H1 (cell line): ENCODE measurements around the gene NTNG2. TPM values are rescaled to one million over a fixed set of nuclear protein-coding genes. Genes with fewer than 3 reads are reported as not detected.

Experiments used
- BRCA1 ChIP-seq: IDR thresholded peaks from 2 replicates; pipeline ENCODE4 v1.6.1; 2012; ENCODE audit warnings: low read depth, low read length, improper control_type of control experiment
- GABPA ChIP-seq: IDR thresholded peaks from 2 replicates; pipeline ENCODE4 v1.6.1; 2011; ENCODE audit warnings: mild to moderate bottlenecking, low read length, moderate library complexity, borderline replicate concordance; ENCODE audit not compliant: insufficient read depth
- KDM5A ChIP-seq: fragments of 200-600 bp; IDR thresholded peaks from 2 replicates; pipeline ENCODE4 v1.7.1; 2012; ENCODE audit warnings: mild to moderate bottlenecking, low read length, inconsistent platforms, mixed read lengths
- RAD21 ChIP-seq, 2 experiments: IDR thresholded peaks in 1 of 2; conservative IDR thresholded peaks in 1 of 2; 2 replicates each; pipeline ENCODE4 v1.6.1; 2011; ENCODE audit warnings: low read depth in 2 of 2, low read length in 2 of 2, improper control_type of control experiment in 1 of 2, inconsistent platforms in 1 of 2, mild to moderate bottlenecking in 1 of 2, moderate library complexity in 1 of 2
- SAP30 ChIP-seq: fragments of 300-600 bp; sonication (generic); IDR thresholded peaks from 2 replicates; pipeline ENCODE4 v1.7.1; 2012; ENCODE audit warnings: low read length, moderate library complexity, mild to moderate bottlenecking, inconsistent platforms; ENCODE audit not compliant: insufficient read depth, insufficient replicate concordance
- SP1 ChIP-seq: IDR thresholded peaks from 2 replicates; pipeline ENCODE4 v1.6.1; 2011; ENCODE audit warnings: low read depth, low read length
- SP4 ChIP-seq: IDR thresholded peaks from 2 replicates; pipeline ENCODE4 v1.6.1; 2012; ENCODE audit warnings: low read length, inconsistent platforms
- TAF7 ChIP-seq: optimal IDR thresholded peaks from 2 replicates; pipeline ENCODE3; 2011; ENCODE audit warnings: low read depth, mild to moderate bottlenecking, inconsistent platforms, low read length, moderate library complexity, borderline replicate concordance
- polyA plus RNA-seq, 7 experiments: library from polyadenylated mRNA; depleted of rRNA in 3 of 7; stranded (reverse) in 5 of 7; unstranded in 2 of 7; fragments of >200 nt in 5 of 7; fragments of 200-250 nt in 2 of 7; gene quantifications; 1 replicate in 5 of 7; 2 replicates in 1 of 7; 4 replicates in 1 of 7; pipeline versions ENCODE4 v1.2.1 to v1.2.3, GENCODE V29; 2011 to 2013; ENCODE audit warnings: missing spikeins in 2 of 7, mixed read lengths in 2 of 7
- total RNA-seq: library from RNA; stranded (reverse); fragmentation: NEBNext Ultra II Directional; extraction: Animal tissue kit (Norgen Biotek cat#: 25700); gene quantifications from 2 replicates; pipeline ENCODE4 v1.2.1, GENCODE V29; 2021

NTNG2 gene
- total and polyA plus RNA-seq, 2 of the 8 experiments (the other 6 are each of a cell fraction or from before 2014, with no cell fraction given) = 1.4 to 1.5 TPM

DNA sequence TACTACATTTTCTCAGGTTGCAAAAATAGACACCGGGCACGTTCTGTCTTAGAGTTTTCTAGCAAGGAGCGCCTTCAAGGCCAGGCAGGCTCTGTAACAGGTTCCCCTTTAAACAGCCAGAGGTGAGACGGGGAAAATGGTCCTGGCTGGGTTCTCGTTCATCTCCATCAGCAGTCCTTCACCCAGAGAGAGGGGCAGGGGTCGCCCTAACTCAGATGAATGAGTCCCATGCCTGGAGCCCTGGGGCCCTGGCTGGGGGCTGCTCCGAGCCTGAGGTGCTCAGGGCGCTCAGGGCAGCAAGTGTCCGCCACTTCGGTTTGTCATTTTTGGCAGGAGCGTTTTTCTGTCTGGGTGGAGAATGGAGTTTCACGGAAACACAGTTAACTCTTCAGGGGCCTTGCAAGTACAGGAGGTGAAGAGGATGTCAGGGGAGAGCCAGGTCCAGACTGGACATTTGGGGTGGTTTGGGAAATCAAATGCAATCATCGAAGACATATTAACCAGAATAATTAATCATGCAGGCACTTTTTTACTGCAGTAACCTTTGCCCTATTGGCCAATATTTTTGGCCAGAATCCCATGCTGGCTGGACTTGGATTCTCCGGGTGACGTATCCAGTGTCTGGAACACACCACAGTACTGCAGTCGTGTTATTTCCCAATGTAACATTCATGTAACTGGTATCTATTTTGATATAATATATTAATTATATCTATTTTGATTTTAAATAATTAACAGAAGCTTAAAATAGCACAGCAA, 2.9 kb downstream of the NTNG2 start (continued):
- TF ChIP-seq SAP30 (no peak), GABPA (no peak), RAD21 (IDR thresholded peaks at IDR 0.05 in 1 of 2, conservative IDR thresholded peaks at IDR 0.05 in 1 of 2; ENCODE audit: low read depth in 2 of 2, low read length in 2 of 2) (no peak), SP4 (no peak), BRCA1 (no peak), KDM5A (no peak), TAF7 (no peak), SP1 (no peak)
